DOHH2 (cell line): Measurements from ENCODE around the gene LMX1A.

Experiments
- H3F3A ChIP-seq: fragments of 200-600 bp; sonication (generic), shearing (Covaris generic); 2 replicates; pipeline ENCODE4 v1.6.0; 2016; ENCODE audit warnings: antibody characterized with exemption, mild to moderate bottlenecking; ENCODE audit not compliant: control insufficient read depth, insufficient read depth
- H3K27ac ChIP-seq: fragments of 200-600 bp; sonication (generic); 2 replicates; pipeline ENCODE4 v1.5.1; 2014; ENCODE audit warnings: low read depth, mild to moderate bottlenecking, low read length, moderate library complexity
- H3K27me3 ChIP-seq: fragments of 200-600 bp; sonication (generic); 2 replicates; pipeline ENCODE4 v1.6.1; 2014; ENCODE audit warnings: mild to moderate bottlenecking, low read length, mixed read lengths; ENCODE audit not compliant: control insufficient read depth
- H3K36me3 ChIP-seq: fragments of 200-600 bp; sonication (generic); 2 replicates; pipeline ENCODE4 v1.6.1; 2014; ENCODE audit warnings: mild to moderate bottlenecking, low read length, moderate library complexity, mixed read lengths; ENCODE audit not compliant: control insufficient read depth
- H3K4me1 ChIP-seq: fragments of 200-600 bp; sonication (generic); 2 replicates; pipeline ENCODE4 v1.6.1; 2014; ENCODE audit warnings: mild to moderate bottlenecking, low read length, mixed read lengths; ENCODE audit not compliant: control insufficient read depth
- H3K4me2 ChIP-seq: fragments of 200-600 bp; sonication (generic); 2 replicates; pipeline ENCODE4 v1.6.0; 2014; ENCODE audit warnings: mild to moderate bottlenecking, low read length, moderate library complexity
- H3K4me3 ChIP-seq: fragments of 200-600 bp; sonication (generic); 2 replicates; pipeline ENCODE4 v1.5.1; 2014; ENCODE audit warnings: mild to moderate bottlenecking, low read length, mixed read lengths
- H3K79me2 ChIP-seq: fragments of 200-600 bp; sonication (generic); 2 replicates; pipeline ENCODE4 v1.6.1; 2014; ENCODE audit warnings: mild to moderate bottlenecking, low read length, mixed read lengths; ENCODE audit not compliant: control insufficient read depth
- H3K9me2 ChIP-seq: fragments of 200-600 bp; sonication (generic); replicated peaks from 2 replicates; pipeline ENCODE4 v1.6.1; 2014; ENCODE audit warnings: mild to moderate bottlenecking, low read length, mixed read lengths; ENCODE audit not compliant: control insufficient read depth
- H3K9me3 ChIP-seq: fragments of 200-600 bp; sonication (generic); 2 replicates; pipeline ENCODE4 v1.6.1; 2014; ENCODE audit warnings: antibody characterized with exemption, low read length, mixed read lengths; ENCODE audit not compliant: control insufficient read depth, insufficient read depth
- H4K20me1 ChIP-seq: fragments of 200-600 bp; sonication (generic); 2 replicates; pipeline ENCODE4 v1.6.0; 2014; ENCODE audit warnings: low read depth, mild to moderate bottlenecking, antibody characterized with exemption, low read length, moderate library complexity; ENCODE audit not compliant: control insufficient read depth, insufficient read depth
- EZH2phosphoT487 ChIP-seq: fragments of 200-600 bp; sonication (generic); IDR thresholded peaks from 2 replicates; pipeline ENCODE4 v1.6.1; 2017; ENCODE audit warnings: borderline replicate concordance, mild to moderate bottlenecking, antibody characterized with exemption, low read length, moderate library complexity, mixed read lengths
- TF ChIP-seq, protein P1 (sequence below): fragments of 200-600 bp; sonication (generic); IDR thresholded peaks from one replicate; pipeline ENCODE4 v1.5.1; 2014; ENCODE audit warnings: antibody characterized with exemption, mild to moderate bottlenecking, low read depth, low read length; ENCODE audit not compliant: poor library complexity, severe bottlenecking

Gene LMX1A

GRCh38 chr1:165342587-165342986, 13.9 kb downstream of the LMX1A start:
- Histone ChIP-seq H3K27ac (no peak overlapping the region), H3K4me2 (no peak overlapping the region), H3F3A (no peaks in the 10 kb centered on the region), H4K20me1 (no peaks in the 10 kb centered on the region), H3K4me1 (no peaks in the 10 kb centered on the region), H3K79me2 (no peaks in the 10 kb centered on the region), H3K9me2 (no peaks in the 10 kb centered on the region), H3K4me3 (no peak overlapping the region), H3K36me3 (no peaks in the 10 kb centered on the region), H3K27me3 (peaks cover 12% of the 10 kb centered on the region), H3K9me3 (no peaks in the 10 kb centered on the region)
- no peak for TF ChIP-seq EZH2phosphoT487
- TF ChIP-seq, protein P1, sequence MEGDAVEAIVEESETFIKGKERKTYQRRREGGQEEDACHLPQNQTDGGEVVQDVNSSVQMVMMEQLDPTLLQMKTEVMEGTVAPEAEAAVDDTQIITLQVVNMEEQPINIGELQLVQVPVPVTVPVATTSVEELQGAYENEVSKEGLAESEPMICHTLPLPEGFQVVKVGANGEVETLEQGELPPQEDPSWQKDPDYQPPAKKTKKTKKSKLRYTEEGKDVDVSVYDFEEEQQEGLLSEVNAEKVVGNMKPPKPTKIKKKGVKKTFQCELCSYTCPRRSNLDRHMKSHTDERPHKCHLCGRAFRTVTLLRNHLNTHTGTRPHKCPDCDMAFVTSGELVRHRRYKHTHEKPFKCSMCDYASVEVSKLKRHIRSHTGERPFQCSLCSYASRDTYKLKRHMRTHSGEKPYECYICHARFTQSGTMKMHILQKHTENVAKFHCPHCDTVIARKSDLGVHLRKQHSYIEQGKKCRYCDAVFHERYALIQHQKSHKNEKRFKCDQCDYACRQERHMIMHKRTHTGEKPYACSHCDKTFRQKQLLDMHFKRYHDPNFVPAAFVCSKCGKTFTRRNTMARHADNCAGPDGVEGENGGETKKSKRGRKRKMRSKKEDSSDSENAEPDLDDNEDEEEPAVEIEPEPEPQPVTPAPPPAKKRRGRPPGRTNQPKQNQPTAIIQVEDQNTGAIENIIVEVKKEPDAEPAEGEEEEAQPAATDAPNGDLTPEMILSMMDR, result no peak

GRCh38 chr1:165342168-165342567, 14.3 kb downstream of the LMX1A start:
- TF ChIP-seq, protein P1, result no peak
- TF ChIP-seq EZH2phosphoT487, result no peak
- H4K20me1 ChIP-seq, result no peaks in the 10 kb centered on the region
- H3K36me3 ChIP-seq, result no peaks in the 10 kb centered on the region
- peaks cover 10% of the 10 kb centered on the region for H3K27me3 ChIP-seq
- no peak overlapping the region for H3K4me3 ChIP-seq
- no peaks in the 10 kb centered on the region for H3K9me3 ChIP-seq
- no peaks in the 10 kb centered on the region for H3K9me2 ChIP-seq
- no peaks in the 10 kb centered on the region for H3F3A ChIP-seq
- no peak overlapping the region for H3K4me2 ChIP-seq
- no peak overlapping the region for H3K27ac ChIP-seq
- no peaks in the 10 kb centered on the region for H3K4me1 ChIP-seq
- H3K79me2 ChIP-seq, result no peaks in the 10 kb centered on the region

DNA sequence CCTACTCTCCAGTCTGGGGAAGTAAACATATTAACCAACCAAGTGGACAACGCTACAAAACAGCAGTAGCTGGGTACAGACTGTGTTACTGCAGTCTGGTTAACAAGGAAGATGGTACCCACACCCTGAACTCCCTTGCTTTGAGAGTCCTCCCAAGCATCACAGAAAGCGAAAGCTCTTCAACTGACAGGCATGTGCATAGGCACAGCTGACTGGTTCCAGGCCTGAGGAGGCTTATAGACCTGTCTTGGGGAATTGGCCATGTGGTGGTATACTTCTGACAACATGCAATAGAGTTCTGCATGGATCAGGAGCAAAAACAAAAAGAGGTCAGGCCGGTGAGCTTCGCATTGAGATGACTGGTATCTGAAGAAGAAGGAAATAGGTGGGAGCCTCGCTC, 17.4 kb downstream of the LMX1A start:
- Histone ChIP-seq H3K27ac (no peak overlapping the region), H3K4me3 (no peak overlapping the region), H3K9me2 (no peaks in the 10 kb centered on the region), H4K20me1 (no peaks in the 10 kb centered on the region), H3K9me3 (no peaks in the 10 kb centered on the region), H3K4me2 (no peak overlapping the region), H3K4me1 (no peaks in the 10 kb centered on the region), H3K79me2 (no peaks in the 10 kb centered on the region), H3F3A (no peaks in the 10 kb centered on the region), H3K27me3 (peaks cover 6% of the 10 kb centered on the region), H3K36me3 (no peaks in the 10 kb centered on the region)
- no peak for TF ChIP-seq EZH2phosphoT487
- TF ChIP-seq, protein P1, result no peak

- Histone ChIP-seq H3K9me3 (no peaks in the 10 kb centered on the region), H3F3A (no peaks in the 10 kb centered on the region), H3K36me3 (no peaks in the 10 kb centered on the region), H3K4me2 (no peak overlapping the region), H3K9me2 (no peaks in the 10 kb centered on the region), H3K79me2 (no peaks in the 10 kb centered on the region), H3K4me3 (no peak overlapping the region), H4K20me1 (no peaks in the 10 kb centered on the region), H3K27me3 (no peaks in the 10 kb centered on the region), H3K4me1 (no peaks in the 10 kb centered on the region), H3K27ac (no peak overlapping the region)
- TF ChIP-seq EZH2phosphoT487, result no peak
- TF ChIP-seq, protein P1, result no peak
Observed at GRCh38 chr1:165330483-165330882, 26.0 kb downstream of the LMX1A start.
